ENCODE results near the gene SLC24A3. TPM values are rescaled to one million over a fixed set of nuclear protein-coding genes. Genes with fewer than 3 reads are reported as not detected.
A peak's percentile ranks its signal among the peaks of the same experiment; 100 is the strongest.

SLC24A3 gene
- total RNA-seq, 1 donor from 2014 or later = 14.0 TPM

DNA sequence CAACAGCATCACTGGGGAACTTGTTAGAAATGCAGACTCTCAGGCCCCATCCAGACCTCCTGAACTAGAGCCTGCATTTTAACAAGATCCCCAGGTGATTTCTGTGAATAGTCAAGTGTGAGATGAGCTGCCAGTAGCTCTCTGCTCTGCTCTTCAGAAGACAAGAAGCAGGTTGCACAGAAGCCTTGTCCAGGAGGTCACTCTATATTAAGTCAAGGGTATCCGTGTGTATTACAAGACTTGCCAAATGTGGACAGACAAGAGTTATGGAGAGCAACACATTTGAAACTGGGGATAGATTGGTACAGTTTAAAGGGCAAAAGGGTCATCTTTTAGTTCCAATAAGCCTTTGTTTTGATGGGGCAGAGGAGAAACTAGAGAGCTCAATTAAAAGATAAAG lies 522.4 kb downstream of the SLC24A3 start:
- TF ChIP-seq, protein P1, sequence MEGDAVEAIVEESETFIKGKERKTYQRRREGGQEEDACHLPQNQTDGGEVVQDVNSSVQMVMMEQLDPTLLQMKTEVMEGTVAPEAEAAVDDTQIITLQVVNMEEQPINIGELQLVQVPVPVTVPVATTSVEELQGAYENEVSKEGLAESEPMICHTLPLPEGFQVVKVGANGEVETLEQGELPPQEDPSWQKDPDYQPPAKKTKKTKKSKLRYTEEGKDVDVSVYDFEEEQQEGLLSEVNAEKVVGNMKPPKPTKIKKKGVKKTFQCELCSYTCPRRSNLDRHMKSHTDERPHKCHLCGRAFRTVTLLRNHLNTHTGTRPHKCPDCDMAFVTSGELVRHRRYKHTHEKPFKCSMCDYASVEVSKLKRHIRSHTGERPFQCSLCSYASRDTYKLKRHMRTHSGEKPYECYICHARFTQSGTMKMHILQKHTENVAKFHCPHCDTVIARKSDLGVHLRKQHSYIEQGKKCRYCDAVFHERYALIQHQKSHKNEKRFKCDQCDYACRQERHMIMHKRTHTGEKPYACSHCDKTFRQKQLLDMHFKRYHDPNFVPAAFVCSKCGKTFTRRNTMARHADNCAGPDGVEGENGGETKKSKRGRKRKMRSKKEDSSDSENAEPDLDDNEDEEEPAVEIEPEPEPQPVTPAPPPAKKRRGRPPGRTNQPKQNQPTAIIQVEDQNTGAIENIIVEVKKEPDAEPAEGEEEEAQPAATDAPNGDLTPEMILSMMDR (conservative IDR thresholded peaks at IDR 0.05) = no peak
- no peaks in the 10 kb centered on the region for H3K36me3 Mint-ChIP-seq
- H3K9me3 Mint-ChIP-seq = peaks cover 5% of the 10 kb centered on the region
- no peak for DNase-seq (ENCODE audit: extremely low spot score, unreplicated experiment)
- H3K27ac Mint-ChIP-seq = peak overlapping the region; percentile 79
- peaks cover 41% of the 10 kb centered on the region for H3K4me1 Mint-ChIP-seq (ENCODE audit: unreplicated experiment)
- no peaks in the 10 kb centered on the region for H3K27me3 Mint-ChIP-seq
- no peak overlapping the region for H3K4me3 Mint-ChIP-seq

DNA sequence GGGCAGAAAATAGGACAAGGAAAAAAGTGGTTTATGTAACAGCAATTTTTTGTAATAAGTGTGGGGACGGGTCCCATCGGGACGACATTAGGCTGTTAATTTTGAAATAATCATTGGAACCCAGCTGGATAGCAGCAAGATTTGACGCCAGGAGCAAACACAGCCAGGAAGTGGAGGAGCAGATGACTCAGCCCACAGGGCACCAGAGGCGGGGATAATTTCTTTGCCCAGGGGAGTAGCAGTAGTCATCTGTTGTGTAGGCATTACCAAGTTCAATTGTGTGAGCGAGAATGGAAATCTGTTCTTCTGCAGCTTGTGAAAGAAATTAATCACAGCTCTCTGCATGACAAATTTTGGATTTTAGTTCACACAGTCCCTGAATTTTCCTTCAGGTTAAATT lies 523.0 kb downstream of the SLC24A3 start:
- Mint-ChIP-seq H3K27me3 (no peaks in the 10 kb centered on the region), H3K9me3 (peaks cover 5% of the 10 kb centered on the region), H3K4me3 (peak overlapping the region; percentile 51), H3K36me3 (no peaks in the 10 kb centered on the region), H3K27ac (peak overlapping the region; percentile 79), H3K4me1 (ENCODE audit: unreplicated experiment) (peaks cover 41% of the 10 kb centered on the region)
- TF ChIP-seq, protein P1 (conservative IDR thresholded peaks at IDR 0.05) = no peak
- no peak for DNase-seq (ENCODE audit: extremely low spot score, unreplicated experiment)

DNA sequence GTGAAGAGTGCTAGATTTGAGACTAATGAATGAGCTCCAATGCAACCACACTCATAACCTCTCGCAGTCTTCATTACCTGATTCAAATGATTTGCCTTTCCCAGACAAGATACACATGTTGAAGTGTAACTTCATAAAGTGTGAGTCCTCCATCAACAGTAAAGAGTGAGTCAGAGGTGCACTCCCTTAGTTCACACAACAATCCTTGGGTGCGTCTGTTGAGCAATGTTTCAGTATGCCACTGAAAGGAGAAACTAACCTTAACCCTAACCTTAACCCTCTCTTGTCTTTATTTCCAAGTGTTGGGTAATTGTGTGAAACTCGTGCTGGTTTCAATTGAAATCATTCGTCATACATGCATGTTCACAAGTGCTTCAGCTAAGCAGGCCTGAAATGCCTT lies 524.6 kb downstream of the SLC24A3 start:
- TF ChIP-seq, protein P1 (conservative IDR thresholded peaks at IDR 0.05) = no peak
- Mint-ChIP-seq H3K27me3 (no peaks in the 10 kb centered on the region), H3K4me3 (peak overlapping the region; percentile 33), H3K36me3 (peaks cover 8% of the 10 kb centered on the region), H3K4me1 (ENCODE audit: unreplicated experiment) (peaks cover 50% of the 10 kb centered on the region), H3K9me3 (peaks cover 5% of the 10 kb centered on the region), H3K27ac (peak overlapping the region; percentile 96)
- no peak for DNase-seq (ENCODE audit: extremely low spot score, unreplicated experiment)

DNA sequence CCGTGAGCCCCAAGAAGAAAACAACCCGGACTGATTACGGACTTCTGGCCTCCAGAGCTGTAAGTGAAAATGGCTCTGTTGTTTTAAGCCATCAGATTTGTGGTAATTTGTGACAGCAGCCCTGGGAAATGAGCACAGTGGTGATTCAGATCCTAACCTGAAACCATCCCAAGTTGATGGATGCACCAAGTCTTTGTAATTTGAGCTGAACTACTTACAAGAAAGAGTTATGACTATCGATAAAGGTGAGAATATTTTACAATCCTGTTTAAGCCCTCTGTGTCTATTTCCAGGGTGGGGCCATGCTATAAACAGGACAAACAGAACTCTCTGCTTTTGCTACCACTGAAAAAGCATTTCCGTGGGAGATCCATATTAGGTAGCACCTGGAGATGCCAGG lies 526.5 kb downstream of the SLC24A3 start:
- DNase-seq (ENCODE audit: extremely low spot score, unreplicated experiment) = no peak
- Mint-ChIP-seq H3K27me3 (no peaks in the 10 kb centered on the region), H3K27ac (peak overlapping the region; percentile 96), H3K4me1 (ENCODE audit: unreplicated experiment) (peaks cover 50% of the 10 kb centered on the region), H3K4me3 (peak overlapping the region; percentile 65), H3K36me3 (peaks cover 8% of the 10 kb centered on the region), H3K9me3 (peaks cover 8% of the 10 kb centered on the region)
- TF ChIP-seq, protein P1 (conservative IDR thresholded peaks at IDR 0.05) = no peak

DNA sequence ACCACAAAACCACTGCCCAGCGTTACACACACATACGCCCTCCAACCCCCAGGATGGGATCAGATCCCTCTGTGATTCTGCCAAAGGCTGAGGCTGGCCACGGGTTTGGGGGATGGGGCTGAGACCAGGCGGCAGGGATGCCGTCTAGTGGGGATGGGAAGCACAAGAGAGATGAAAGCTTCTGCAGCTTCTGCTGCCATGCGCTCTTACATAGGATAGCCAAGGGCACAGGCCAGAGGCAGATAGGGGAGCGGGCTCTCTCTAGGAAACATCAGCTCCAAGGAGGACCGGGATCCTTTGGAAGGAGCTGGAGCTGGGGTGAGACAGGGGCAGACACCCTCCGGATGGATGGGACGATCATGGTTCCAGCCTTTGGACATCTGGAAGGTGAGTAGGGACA lies 526.9 kb downstream of the SLC24A3 start:
- Mint-ChIP-seq H3K36me3 (peaks cover 8% of the 10 kb centered on the region), H3K4me1 (ENCODE audit: unreplicated experiment) (peaks cover 46% of the 10 kb centered on the region), H3K27me3 (no peaks in the 10 kb centered on the region), H3K27ac (peak overlapping the region; percentile 96), H3K4me3 (peak overlapping the region; percentile 65), H3K9me3 (peaks cover 8% of the 10 kb centered on the region)
- DNase-seq (ENCODE audit: extremely low spot score, unreplicated experiment) = no peak
- TF ChIP-seq, protein P1 (conservative IDR thresholded peaks at IDR 0.05) = no peak

DNA sequence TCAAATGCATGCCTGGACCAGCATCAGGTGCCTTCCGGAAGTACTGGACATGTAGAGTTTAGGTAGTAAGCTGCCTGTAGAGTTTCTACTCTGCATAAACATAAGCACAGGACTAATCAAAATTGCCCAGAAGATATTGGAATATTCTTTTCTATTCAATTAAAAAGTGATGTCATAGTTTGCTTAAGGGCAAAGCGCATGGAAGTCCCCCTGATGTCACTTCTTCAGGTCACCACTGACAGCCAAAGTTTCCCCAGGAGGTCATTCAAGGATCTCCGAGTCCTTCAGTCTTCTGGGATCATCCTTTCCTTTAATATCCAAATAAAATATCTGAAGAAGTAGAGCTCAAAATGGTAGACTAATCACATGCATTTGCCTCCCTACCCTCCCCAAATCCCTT lies 528.1 kb downstream of the SLC24A3 start:
- no peak for DNase-seq (ENCODE audit: extremely low spot score, unreplicated experiment)
- no peaks in the 10 kb centered on the region for H3K27me3 Mint-ChIP-seq

More for the DNA sequence above, 528.1 kb downstream of the SLC24A3 start:
- H3K36me3 Mint-ChIP-seq = peaks cover 8% of the 10 kb centered on the region
- H3K9me3 Mint-ChIP-seq = peaks cover 8% of the 10 kb centered on the region
- H3K27ac Mint-ChIP-seq = peak overlapping the region; percentile 52
- H3K4me1 Mint-ChIP-seq (ENCODE audit: unreplicated experiment) = peaks cover 34% of the 10 kb centered on the region
- TF ChIP-seq, protein P1 (conservative IDR thresholded peaks at IDR 0.05) = no peak
- peak overlapping the region; percentile 15 for H3K4me3 Mint-ChIP-seq

Data from type B pancreatic cell (in vitro differentiated cells).